HG02884 (cell line): ENCODE data around the gene SLC16A4.
"Not testable (repeated sequence)": the region's sequence is repeated elsewhere in the genome, so short reads cannot be mapped to it uniquely, and the experiment has no call there.

Experiments used
- ATAC-seq: cut with Tn5 transposase; IDR thresholded peaks from one replicate; pipeline ENCODE4 v1.9.1; 2021; ENCODE audit warnings: mild to moderate bottlenecking, moderate library complexity; ENCODE audit not compliant: unreplicated experiment

SLC16A4 gene

DNA sequence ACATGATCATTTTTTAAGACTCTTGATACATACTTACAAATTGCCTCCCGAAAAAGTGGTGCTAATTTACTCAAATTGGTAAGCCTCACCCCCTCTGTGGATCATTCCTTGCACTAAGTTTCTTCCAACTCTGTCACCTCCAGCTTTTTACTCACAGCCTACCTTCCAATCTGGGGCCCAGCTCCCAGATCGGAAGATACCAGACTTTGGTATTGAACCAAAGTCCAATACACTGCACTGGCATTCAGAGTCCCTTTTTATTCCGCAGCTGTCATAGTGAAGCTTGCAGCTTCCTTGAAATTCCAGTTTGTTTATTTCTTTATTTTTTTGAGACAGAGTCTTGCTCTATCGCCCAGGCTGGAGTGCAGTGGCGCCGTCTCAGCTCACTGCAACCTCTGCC is 18.5 kb upstream of the SLC16A4 start:
- no peak for ATAC-seq

DNA sequence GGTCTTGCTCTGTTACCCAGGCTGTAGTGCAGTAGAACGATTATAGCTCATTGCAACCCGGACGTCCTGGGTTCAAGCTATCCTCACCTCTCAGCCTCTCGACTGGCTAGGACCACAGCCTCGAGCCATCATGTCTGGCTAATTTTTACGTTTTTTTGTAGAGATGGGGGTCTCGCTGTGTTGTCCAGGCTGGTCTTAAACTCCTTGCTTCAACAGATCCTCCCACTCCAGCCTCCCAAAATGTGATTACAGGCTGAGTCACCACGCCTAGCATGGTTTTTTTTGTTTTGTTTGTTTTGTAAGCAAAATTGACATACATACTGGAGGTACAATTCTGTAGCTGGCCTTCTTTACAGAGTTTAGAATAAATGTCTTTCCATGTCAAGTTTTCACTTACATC is 17.7 kb upstream of the SLC16A4 start:
- no peak for ATAC-seq

DNA sequence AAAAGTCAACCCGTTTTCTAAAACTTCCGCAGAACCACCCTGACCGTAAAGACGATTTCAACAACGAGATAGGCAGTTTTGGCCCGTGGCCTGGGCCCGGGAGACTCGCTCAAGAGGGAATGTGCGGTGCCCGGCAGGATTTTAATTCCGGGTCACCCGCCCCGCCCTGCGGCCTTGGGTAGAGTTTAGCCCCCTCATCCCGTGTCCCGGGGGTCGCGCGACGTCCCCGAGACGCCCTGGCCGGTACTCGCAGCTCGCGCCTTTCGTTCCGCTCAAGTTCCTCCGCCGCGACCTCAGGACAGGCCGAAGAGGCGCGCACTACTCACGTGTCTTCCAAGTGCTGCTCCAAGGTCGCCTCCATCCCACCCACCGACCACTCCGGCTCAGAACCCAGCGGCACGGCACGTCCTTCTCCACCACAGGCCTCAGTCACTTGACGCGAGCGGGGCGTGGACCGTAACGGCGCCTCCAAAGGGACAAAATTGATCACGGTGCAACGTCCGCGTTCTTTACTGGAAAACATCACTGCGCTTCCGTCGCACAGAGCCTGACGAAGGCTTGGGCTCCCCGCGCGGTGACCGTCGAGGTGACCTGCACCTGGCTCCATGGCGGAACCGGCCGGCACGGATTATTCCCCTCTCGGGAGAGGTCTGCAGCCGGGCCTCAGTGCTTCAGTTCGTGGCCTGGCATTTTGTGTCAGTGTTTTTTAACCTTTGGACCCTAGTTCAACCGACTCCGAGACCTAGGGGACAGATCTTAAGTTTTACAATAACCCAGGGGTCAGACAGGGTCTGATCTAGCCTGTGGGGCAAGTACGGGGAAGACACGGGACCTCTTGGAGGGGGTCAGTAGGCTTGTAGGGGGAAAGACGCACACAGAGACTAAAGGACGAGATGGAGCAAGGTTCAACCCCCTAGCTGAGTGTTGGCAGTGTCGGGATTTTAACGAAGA is 16.7 kb upstream of the SLC16A4 start, which contains the start of gene LAMTOR5:
Gene LAMTOR5, minus strand, starts transcription at position 435 of the 951 bp plus-strand sequence. Its CDS starts 74 bp downstream, at position 361.
- ATAC-seq, result peak; percentile 75

DNA sequence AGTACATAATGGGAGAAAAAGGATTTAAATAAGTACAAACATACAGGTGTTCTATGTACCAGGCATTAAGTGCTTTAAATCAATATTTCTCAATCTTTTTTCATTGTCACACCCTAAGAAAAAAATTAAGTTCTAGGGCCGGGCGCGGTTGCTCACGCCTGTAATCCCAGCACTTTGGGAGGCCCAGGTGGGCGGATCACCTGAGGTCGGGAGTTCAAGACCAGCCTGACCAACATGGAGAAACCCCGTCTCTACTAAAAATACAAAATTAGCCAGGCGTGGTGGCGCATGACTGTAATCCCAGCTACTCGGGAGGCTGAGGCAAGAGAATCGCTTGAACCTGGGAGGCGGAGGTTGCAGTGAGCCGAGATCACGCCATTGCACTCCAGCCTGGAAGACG is 15.6 kb upstream of the SLC16A4 start:
- not testable (repeated sequence) for ATAC-seq

DNA sequence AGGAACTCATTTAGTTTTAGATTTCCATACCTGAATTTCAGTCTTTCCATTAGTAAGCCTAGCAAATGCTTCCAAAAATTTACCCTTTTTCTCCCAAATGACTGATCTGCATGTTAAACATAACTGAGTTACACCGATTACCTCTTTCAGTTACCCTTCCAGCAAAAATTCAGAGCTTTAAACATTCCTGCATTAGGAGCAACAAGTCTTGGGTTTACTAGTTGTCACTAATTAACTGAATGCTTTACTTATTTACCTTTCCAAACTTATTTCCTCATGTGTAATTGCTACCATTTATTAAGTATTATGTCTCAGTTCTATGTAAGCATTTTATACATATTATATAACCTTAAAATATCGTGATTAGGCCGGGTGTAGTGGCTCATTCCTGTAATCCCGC is 13.6 kb upstream of the SLC16A4 start:
- no peak for ATAC-seq

DNA sequence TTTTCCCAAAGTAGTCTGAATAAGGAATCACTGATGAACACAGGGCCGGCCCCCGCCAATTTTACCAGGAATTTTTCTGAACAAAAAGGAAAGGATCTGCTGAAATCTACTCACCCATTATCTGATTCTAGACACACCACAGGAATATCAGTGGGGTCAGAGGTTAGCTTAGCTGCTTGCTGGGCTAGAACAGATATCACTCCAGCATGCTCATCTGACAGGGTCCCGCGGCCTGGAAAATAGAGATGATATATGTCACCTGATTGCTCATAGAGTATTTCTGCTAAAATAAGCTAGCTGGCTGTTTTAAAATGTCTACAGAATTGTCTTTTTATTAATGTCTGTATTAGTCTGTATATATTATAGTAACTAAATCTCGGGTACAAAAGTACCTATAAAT is 13.0 kb upstream of the SLC16A4 start:
- ATAC-seq, result no peak

DNA sequence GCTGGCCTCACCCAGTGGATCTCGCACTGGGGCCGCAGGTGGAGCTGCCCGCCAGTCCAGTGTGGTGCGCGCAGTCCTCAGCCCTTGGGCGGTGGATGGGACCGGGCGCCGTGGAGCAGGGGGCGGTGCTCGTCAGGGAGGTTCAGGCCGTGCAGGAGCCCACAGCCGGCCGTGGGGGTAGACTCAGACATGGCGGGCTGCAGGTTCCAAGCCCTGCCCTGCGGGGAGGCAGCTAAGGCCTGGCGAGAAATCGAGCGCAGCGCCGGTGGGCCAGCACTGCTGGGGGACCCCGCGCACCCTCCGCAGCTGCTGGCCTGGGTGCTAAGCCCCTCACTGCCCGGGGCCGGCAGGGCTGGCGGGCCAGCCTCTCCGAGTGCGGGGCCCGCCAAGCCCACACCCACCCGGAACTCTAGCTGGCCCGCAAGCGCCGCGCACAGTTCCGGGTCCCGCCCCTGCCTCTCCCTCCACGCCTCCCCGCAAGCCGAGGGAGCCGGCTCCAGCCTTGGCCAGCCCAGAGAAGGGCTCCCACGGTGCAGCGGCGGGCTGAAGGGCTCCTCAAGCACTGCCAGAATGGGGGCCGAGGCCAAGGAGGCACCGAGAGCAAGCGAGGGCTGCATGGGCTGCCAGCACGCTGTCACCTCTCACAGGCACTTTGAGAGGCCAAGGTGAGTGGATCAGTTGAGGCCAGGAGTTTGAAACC is 5.6 kb upstream of the SLC16A4 start:
- not testable (repeated sequence) for ATAC-seq

DNA sequence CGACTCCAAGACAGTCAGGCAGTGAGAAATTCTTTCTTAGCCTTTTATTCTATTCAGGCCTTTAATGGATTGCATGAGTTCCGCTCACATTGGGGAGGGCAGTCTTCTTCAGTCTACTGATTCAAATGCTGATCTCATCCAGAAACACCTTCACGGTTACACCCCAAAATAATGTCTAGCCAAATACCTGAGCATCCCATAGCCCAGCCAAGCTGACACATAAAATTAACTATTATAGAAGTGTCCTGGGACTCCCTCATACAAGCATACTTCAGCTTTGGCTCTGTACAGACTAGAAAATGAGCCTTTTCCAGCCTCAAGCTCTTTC is 3.6 kb upstream of the SLC16A4 start:
- no peak for ATAC-seq

DNA sequence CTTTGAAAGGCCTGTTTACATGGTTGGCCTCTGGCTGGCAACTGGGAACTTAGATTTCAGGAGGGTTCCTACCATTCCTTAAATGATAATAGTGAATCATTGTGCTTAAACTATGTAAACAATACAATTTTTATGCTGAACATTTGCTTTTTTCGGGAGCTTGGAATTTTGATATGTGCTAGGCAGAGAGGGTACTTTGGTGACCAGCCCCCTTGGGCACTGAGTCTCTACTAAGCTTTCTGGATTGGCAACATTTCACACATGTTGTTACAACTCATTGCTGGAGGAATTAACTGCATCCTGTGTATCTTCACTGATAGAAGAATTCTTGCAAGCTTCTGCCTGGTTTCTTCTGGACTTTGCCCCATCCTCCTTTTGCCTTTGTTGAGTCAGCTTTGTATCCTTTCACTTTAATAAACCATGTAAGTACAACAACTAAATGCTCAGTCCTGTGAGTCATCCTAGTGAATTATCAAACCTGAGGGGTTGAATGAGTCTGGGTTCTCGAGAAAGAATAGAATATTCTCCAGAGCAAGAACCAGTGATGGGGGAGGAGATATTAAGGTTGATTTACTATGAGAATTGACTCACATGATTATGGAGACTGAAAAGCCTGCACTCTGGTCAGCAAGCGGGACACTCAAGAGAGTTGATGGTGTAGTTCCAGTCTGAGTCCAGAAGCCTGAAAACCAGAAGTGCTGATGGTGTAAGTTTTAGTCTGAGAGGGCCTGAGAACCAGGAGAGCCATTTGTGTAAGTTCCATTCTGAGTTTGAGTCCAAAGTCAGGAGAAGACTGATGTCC is 3.1 kb upstream of the SLC16A4 start:
- no peak for ATAC-seq

DNA sequence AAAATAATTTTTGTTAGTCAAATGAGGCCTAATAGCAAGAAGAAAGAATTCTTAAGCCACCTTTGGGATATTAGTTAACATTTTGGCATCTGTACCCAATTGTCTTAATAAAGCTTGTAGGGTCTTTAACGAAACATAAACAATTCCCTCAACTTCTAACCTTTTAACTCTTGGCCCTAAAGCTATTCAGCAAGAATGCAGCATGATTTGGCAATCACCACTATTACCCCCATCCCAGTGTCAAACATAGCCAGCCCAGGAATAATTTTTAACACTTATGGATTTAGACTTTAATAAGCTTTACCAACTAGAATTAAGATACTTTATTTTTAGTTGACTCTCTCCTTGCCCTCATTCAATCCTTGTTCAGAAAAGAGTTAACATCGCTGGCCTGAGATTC is 2.5 kb upstream of the SLC16A4 start:
- no peak for ATAC-seq

DNA sequence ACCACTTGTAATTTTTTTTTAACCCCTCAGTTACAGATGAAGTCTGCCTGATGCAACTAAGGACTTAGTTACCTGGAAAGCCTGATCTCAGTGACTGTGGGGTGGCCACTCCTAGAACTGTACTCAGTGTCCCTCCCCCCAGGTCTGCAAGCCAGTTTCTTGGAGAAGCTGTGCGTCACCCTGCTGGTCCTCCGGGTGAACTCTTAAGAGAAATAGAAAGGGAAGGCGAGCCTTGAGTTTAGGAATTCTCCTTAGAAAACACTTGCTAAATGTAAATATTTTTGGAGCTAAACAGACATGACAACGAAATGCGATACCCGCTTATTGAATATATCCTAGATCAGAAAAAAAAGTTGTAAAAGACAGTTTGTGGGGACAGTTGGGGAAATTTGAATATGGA is 730 bp downstream of the SLC16A4 start:
- no peak for ATAC-seq

DNA sequence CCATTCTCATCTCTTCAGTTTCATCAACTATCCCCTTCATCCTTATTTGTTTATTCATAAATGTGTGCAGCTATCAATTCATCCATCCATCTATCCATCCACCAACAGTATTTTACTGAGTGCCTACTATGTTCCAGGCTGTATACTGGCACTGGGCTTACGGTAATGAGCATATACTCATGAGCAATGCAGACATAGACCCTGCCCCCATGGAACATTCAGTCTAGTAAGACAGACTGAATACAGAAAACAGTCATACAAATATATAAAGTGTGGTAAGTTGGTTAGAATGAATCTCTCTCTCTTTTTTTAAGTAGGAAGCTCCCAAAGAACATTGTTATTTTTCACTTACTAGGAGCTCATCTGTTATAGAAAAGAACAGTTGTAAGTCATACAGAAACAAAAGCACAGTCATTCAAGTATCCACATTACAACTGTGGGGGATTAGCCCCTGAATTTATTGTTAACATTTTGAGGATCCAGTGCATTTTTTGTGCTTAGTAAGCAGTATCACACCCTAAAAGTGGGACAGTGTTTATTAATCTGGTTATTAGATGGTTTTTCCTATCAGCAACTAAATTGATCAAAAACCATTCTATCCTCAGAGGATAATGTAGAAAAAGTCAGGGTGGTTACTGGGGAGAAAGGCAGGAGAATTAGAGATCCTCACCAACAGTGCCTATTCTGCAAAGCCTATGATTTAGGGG is 3.6 kb downstream of the SLC16A4 start:
- no peak for ATAC-seq

DNA sequence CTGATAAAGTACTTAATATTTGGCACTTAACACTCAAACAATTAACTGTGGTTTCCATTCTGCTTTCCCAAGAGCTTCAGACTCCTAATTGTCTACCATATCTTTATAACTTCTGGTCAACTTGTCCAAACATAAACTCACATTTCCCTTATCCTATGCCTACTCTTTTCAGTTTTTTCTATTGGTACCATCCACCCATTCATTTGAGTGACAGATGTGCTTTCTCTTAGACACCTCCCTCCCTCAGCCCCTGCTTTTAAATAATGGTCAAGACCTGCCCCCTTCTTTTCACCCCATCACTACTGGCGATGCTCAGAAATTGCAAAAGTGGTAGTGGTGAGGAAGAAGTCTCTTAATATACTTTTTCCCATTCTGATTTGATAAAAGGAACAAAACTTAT is 5.5 kb downstream of the SLC16A4 start:
- no peak for ATAC-seq

DNA sequence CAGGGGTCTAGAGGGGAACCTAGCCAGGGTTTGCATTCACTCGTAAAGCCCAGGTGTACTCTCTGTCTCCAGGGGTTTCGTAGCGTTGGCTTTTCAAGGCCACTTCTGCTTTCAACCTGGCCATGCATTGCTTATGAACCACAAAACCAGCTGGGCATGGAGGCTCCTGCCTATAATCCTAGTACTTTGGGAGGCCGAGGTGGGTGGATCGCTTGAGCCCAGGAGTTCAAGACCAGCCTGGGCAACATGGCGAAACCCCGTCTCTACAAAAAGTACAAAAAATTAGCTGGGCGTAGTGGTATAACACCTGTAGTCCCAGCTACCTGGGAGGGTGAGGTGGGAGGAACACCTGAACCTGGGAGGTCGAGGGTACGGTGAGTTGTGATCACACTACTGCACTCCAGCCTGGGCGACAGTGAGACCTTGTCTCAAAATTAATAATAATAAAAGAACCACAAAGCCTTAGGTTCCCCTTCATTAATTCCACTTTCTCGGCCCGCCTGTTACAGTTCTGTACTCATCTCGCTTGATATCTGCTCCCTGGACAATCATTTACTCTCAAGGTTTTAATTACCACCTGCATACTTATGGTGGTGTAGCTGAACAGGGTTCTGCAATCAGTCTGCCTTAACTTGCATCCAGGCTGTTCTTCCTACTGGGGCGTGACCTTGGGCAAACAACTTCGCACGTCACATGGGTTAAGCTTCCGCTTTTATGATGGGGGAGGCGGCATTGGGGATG is 6.1 kb downstream of the SLC16A4 start:
- ATAC-seq, result peak; percentile 42

DNA sequence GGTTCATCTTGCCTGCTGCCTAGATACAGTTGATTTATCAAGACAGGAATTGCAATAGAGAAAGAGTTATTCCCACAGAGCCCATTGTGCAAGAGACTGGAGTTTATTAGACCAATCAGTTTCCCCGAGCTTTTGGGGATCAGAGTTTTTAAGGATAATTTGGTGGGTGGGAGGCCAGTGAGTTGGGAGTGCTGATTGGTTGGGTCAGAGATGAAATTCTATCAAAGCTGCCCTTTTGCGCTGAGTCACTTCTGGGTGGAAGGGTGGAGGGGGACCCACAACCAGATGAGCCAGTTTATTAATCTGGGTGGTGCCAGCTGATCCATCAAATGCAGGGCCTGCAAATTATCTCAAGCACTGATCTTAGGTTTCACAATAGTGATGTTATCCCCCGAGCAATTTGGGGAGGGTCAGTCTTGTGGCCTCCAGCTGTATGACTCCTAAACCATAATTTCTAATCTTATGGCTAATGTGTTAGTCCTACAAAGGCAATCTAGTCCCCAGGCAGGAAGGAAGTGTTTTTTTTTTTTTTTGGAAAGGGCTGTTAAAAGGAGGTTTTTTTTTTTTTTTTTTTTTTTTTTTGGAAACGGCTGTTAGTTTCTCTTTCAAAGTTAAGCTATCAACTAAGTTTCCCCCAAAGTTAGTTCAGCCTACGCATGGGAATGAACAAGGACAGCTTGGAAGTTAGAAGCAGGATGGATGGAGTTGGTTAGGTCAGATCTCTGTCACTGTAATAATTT is 7.4 kb downstream of the SLC16A4 start:
- ATAC-seq, result no peak

DNA sequence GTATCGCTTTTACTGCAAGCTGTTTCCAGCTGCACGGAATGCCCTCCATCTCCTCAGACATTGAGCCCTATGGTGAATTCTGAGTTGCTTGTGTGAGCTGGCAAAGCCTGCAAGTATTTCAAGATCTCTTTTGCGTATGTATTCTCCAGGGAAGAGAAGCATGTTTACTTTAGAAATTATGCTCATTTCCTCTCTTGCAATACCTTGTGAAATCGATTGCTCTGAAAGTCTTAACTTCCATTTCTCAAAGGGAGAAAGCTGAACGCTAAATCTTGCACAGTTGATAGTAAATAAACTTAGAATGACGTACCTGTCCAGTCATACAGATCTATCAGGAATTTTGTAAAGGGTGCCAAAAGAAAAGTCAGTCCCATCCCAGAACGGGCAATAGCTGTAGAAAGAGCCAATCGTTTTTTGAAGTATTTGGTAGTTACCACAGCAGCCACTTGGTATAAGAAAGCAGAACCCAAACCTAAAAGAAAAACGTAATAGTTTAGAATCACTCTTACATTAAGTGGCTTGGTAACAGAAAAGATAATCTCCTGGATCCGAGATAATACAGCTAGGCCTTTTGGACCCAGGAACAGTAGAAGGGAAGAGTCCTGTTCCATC is 10.0 kb downstream of the SLC16A4 start:
- no peak for ATAC-seq

DNA sequence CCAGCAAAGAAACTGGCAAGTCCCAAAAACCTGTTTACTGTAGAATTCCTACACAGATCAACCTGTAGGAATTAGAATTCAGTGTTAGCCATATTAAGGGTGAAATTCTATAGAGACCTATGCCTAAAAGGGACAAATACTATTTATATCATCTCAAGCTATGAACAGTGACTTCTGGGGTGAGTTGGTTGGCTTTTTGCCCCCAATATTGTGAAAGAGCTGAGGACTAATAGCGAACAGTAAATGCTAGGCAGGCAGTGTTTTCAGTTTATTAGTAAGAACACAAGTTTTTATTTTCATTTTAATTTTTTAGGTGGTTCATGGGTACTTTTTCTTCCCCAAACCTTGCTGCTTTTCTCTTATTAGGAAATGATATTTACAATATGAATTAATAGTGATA is 15.3 kb downstream of the SLC16A4 start:
- ATAC-seq, result no peak

DNA sequence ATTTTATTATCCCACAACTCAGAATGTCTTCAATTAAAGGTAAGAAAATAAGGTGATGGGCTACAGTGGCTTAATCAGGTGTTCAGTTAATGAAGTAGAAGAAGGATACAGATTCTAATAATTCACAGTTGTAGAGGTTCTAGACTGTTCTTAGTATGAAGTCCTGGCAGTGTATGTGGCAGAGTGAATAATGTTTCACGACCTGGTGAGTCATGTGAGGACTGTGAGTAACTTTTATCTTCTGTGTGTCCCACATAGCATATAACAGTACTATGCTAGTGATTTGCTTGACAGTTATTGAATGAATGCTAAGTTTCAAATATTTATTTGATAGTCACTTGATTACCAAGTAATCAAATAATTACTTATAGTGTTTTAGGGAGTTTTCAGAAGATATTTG is 20.0 kb downstream of the SLC16A4 start:
- no peak for ATAC-seq

DNA sequence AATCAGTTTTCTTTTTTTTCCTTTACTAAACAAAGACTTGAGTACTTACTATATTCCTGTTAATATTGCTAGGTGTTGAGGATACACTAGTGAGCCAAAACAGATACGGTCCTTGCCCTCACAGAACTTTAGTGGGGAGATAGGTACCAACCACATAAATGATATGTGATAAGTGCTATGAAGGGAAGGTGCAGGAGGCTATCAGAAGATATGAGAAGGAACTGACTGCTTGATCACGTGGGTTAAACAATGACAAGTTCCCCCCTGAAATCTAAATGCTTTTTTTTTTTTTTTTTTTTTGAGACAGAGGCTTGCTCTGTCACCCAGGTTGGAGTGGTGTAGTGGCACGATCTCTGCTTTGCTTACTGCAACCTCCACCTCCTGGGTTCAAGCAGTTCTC is 26.6 kb downstream of the SLC16A4 start:
- no peak for ATAC-seq
